Upper lobe of left lung (tissue), 4 donors: ENCODE measurements around the gene PEX11B.
"Not testable (repeated sequence)": the region's sequence is repeated elsewhere in the genome, so short reads cannot be mapped to it uniquely, and the experiment has no call there.

Source experiments
- EP300 ChIP-seq, 4 donors: sonication (generic); formaldehyde crosslinking; IDR thresholded peaks; one replicate each; pipeline ENCODE4 v1.5.1; 2017; ENCODE audit warnings: antibody characterized with exemption in 4 of 4, control low read depth in 2 of 4
- POLR2A ChIP-seq, 4 donors: fragments of 450-650 bp; IDR thresholded peaks; one replicate each; pipeline ENCODE4 v1.5.1; 2016 to 2017; ENCODE audit warnings: antibody characterized with exemption in 4 of 4, mild to moderate bottlenecking in 2 of 4
- POLR2AphosphoS5 ChIP-seq, 2 donors: sonication (generic); formaldehyde crosslinking; IDR thresholded peaks; one replicate each; pipeline ENCODE4 v1.5.1; 2017; ENCODE audit warnings: antibody characterized with exemption in 2 of 2
- TF ChIP-seq, protein P1 (sequence below), 6 experiments: fragments of 450-650 bp in 4 of 6; fragments of 200-600 bp in 2 of 6; sonication (generic) in 2 of 6; IDR thresholded peaks; one replicate each; pipeline ENCODE4 v1.5.1; 2016 to 2019; ENCODE audit warnings: antibody characterized with exemption in 6 of 6

GRCh38 chr1:145920297-145920696 is 1.8 kb upstream of the PEX11B start:
- not testable (repeated sequence) for TF ChIP-seq POLR2A, POLR2AphosphoS5, EP300 (IDR thresholded peaks at IDR 0.05)
- TF ChIP-seq, protein P1, sequence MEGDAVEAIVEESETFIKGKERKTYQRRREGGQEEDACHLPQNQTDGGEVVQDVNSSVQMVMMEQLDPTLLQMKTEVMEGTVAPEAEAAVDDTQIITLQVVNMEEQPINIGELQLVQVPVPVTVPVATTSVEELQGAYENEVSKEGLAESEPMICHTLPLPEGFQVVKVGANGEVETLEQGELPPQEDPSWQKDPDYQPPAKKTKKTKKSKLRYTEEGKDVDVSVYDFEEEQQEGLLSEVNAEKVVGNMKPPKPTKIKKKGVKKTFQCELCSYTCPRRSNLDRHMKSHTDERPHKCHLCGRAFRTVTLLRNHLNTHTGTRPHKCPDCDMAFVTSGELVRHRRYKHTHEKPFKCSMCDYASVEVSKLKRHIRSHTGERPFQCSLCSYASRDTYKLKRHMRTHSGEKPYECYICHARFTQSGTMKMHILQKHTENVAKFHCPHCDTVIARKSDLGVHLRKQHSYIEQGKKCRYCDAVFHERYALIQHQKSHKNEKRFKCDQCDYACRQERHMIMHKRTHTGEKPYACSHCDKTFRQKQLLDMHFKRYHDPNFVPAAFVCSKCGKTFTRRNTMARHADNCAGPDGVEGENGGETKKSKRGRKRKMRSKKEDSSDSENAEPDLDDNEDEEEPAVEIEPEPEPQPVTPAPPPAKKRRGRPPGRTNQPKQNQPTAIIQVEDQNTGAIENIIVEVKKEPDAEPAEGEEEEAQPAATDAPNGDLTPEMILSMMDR (IDR thresholded peaks at IDR 0.05): not testable (repeated sequence)
